ENCODE data around the gene BANP.
"Not testable (repeated sequence)": the region's sequence is repeated elsewhere in the genome, so short reads cannot be mapped to it uniquely, and the experiment has no call there.

The BANP gene

DNA sequence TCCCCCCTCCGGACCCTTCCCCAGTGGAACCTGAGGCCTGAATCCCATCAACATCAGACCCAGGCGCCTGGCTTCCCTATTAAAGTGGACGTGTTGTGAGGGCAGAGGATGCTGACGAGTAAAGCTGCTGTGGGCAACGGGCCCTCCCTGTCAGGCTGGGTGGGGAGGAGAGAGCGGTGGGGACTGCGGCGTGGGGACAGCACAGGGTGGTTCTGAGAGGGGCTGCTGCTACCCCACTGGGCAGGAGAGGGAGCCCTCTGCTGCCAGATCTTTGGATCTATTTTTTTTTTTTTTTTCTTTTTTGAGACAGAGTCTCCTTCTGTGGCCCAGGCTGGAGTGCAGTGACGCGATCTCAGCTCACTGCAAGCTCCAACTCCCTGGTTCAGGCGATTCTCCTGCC, 20.8 kb upstream of the BANP start:
- DNase-seq (ENCODE audit: low spot score): no peak
- in situ Hi-C loops (cut with MboI; ENCODE audit: low sequenced_read_pairs, unreplicated experiment): no loop called here
- TF ChIP-seq CTCF (IDR thresholded peaks at IDR 0.05; ENCODE audit: borderline replicate concordance, control extremely low read depth, extremely low read depth, insufficient read depth, missing control alignments): no peak

GRCh38 chr16:87931504-87931903, 19.7 kb upstream of the BANP start:
- TF ChIP-seq CTCF (IDR thresholded peaks at IDR 0.05; ENCODE audit: borderline replicate concordance, control extremely low read depth, extremely low read depth, insufficient read depth, missing control alignments): no peak
- in situ Hi-C loops (cut with MboI; ENCODE audit: low sequenced_read_pairs, unreplicated experiment): no loop called here
- no peak for DNase-seq (ENCODE audit: low spot score)

DNA sequence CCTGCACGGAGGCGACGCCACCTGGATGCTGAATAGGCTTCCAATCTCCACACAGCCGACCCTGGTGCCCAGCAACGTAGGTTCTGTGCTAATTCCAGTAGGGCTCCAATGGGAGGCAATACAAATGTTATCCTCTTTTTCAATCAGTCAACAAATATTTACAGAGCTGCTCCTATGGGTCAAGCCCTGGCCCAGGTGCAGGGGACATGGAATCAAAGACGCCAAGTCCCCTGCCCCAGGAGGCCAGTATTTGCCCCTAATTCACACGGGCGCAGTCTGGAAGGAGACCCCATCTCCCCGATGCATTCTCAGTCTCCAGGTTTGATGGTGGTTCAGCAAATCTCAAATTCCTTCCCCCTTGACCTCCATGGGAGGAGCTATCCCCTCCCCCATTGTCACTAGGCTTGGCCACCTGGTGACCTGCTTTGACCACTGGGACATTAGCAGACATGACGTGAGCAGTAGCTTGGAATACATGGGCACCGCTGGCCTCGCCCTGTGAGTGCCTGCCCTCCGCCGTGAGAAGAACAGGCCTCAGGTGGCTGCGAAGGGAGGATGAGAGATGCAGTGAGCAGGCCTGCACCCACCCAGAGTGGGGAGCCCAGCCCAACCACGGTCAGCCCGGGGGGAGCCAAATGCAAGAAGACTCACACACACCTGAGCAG, 18.6 kb upstream of the BANP start:
- DNase-seq (ENCODE audit: low spot score); in situ Hi-C loops (cut with MboI; ENCODE audit: low sequenced_read_pairs, unreplicated experiment): not testable (repeated sequence)

GRCh38 chr16:87933140-87933495, 18.1 kb upstream of the BANP start:
- in situ Hi-C loops (cut with MboI; ENCODE audit: low sequenced_read_pairs, unreplicated experiment): no loop called here
- DNase-seq (ENCODE audit: low spot score): no peak
- no peak for TF ChIP-seq CTCF (IDR thresholded peaks at IDR 0.05; ENCODE audit: borderline replicate concordance, control extremely low read depth, extremely low read depth, insufficient read depth, missing control alignments)

- DNase-seq (ENCODE audit: low spot score); in situ Hi-C loops (cut with MboI; ENCODE audit: low sequenced_read_pairs, unreplicated experiment): not testable (repeated sequence)
Measured at GRCh38 chr16:87934752-87935425, 16.3 kb upstream of the BANP start.

- DNase-seq (ENCODE audit: low spot score); in situ Hi-C loops (cut with MboI; ENCODE audit: low sequenced_read_pairs, unreplicated experiment): not testable (repeated sequence)
Measured at GRCh38 chr16:87936016-87936374, 15.2 kb upstream of the BANP start.

- in situ Hi-C loops (cut with MboI; ENCODE audit: low sequenced_read_pairs, unreplicated experiment): no loop called here
- no peak for TF ChIP-seq CTCF (IDR thresholded peaks at IDR 0.05; ENCODE audit: borderline replicate concordance, control extremely low read depth, extremely low read depth, insufficient read depth, missing control alignments)
- no peak for DNase-seq (ENCODE audit: low spot score)
Measured at GRCh38 chr16:87936375-87937230, 14.6 kb upstream of the BANP start, which contains the start of gene CA5A. Gene CA5A, minus strand, starts transcription at chr16:87936529. Its CDS starts 79 bp downstream, at chr16:87936450.

DNA sequence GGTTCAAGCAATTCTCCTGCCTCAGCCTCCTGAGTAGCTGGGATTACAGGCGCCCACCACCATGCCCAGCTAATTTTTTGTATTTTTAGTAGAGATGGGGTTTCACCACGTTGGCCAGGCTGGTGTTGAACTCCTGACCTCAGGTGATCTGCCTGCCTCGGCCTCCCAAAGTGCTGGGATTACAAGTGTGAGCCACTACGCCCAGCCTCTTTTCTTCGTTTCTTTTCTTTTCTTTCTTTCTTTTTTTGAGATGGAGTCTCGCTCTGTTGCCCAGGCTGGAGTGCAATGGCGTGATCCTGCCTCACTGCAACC, 14.0 kb upstream of the BANP start:
- in situ Hi-C loops (cut with MboI; ENCODE audit: low sequenced_read_pairs, unreplicated experiment); DNase-seq (ENCODE audit: low spot score): not testable (repeated sequence)
